Measurements from ENCODE around the gene ZDHHC16.

The ZDHHC16 gene

GRCh38 chr10:97479939-97480338 lies 34.0 kb downstream of the ZDHHC16 start:
- DNase-seq (ENCODE audit: low read depth in 2 of 2) = no peak

- no peak for DNase-seq (ENCODE audit: low read depth in 2 of 2)
These were observed 35.1 kb downstream of the ZDHHC16 start for GRCh38 chr10:97481071-97481470.

GRCh38 chr10:97482381-97482780 lies 36.4 kb downstream of the ZDHHC16 start:
- no peak for DNase-seq (ENCODE audit: low read depth in 2 of 2)

GRCh38 chr10:97483506-97483905 lies 37.5 kb downstream of the ZDHHC16 start:
- DNase-seq (ENCODE audit: low read depth in 2 of 2) = no peak

DNA sequence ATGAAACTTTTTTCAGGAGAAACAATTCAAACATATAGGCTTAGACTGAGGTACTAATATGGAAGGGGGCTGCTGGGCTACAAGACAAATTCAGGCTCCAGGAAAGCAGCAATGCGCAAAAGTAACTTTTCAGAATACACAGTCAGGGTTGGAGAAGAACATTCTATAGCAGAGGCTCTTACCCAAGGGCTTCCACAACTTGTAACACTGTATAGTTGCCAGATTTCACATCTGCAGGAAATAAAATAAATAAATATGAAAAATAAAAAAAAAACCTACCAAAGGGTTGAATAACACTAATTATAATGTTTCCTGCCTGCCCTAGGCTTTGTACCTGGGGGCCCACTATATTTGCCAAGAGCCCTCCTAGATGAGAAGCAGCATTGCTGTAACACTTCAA lies 37.9 kb downstream of the ZDHHC16 start:
- no peak for DNase-seq (ENCODE audit: low read depth in 2 of 2)

DNA sequence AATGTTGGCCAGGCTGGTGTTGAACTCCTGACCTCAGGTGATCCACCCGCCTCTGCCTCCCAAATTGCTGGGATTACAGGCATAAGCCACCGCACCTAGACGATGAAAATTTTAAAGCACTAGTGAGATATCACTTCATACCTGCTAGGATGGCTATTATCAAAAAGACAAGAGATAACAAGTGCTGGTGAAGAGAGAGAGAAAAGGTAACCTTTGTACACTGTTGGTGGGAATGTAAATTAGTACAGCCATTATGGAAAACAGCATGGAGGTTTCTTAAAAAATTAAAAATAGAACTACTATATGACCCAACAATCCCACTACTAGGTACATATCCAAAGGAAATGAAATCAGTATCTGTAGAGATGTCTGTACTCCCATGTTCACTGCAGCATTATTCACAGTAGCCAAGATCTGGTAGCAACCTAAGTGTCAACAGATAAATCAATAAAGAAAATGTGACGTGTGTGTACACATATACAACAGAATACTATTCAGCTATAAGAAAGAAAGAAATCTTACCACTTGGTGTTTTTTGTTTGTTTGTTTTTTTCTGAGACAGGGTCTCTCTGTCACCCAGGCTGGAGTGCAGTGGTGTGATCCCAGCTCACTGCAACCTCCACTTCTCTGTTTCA lies 39.8 kb downstream of the ZDHHC16 start:
- DNase-seq (ENCODE audit: low read depth in 2 of 2) = no peak

DNA sequence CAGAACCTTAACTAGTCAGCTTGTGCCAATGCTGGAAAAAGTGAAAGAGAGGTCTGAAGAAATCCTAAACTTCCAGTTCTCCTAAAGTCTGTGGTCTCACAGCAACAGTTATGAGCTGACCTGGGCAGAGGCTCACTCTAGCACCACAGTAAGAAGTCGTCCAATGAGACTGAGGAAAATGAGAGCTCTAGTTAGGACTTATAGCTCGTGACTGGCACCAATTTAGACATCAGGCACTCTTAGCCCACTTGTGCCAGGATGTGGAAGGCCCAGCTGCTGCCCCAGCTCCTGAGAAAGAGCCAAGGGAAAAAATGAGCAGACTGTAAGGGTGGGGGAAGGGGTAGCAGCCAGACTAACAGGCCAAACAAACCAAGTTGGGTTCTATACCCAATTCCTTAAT lies 44.6 kb downstream of the ZDHHC16 start:
- DNase-seq (ENCODE audit: low read depth in 2 of 2) = no peak

DNA sequence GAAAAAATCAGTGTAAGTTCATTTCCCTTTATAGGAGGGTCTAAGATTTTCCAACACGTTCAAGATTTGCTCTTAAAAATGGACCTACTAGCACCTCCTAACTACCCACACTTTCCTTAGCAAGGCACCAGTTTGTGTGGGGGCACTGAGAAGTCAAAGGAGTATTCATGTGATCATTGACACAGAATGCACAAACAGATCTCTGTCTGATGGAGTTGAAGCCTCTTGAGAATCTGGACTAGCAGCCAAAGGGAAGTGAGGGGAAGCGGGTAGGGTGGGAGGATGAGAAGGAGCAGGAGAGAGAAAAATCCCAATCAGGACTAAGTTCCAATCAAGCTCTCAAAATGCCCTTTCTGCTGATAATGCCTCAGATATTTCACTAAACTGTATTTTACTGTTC lies 48.2 kb downstream of the ZDHHC16 start:
- DNase-seq (ENCODE audit: low read depth in 2 of 2) = no peak

- DNase-seq (ENCODE audit: low read depth in 2 of 2) = no peak
These were observed 49.0 kb downstream of the ZDHHC16 start for GRCh38 chr10:97494863-97495506.

DNA sequence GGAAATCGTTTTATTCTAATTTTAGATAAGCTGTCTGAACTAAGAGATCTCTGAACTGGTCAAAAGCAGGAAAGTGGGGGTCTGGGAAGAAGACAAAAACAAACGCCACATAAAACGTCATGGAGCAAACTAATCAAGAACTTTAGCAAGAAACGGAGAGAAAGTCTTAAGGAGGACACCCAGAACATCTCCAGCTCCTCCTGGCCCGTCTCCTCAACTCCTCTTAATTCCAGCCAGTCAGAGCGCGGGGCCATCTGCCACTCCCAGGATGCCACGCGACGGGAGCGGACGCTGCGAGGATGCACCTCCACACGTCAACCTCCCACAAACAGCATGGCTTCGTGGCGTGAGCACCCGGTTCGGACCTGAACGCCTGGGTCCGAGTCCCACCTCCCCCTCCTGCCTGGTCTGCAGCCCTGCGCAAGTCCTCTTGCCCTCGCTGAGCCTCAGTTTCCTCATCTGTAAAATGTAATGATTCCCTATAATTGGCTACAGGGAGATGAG lies 51.6 kb downstream of the ZDHHC16 start:
- DNase-seq (ENCODE audit: low read depth in 2 of 2) = peak; percentile 78 to 79

- DNase-seq (ENCODE audit: low read depth in 2 of 2) = peak; percentile 99
These were observed 52.3 kb downstream of the ZDHHC16 start, which contains the start of gene MMS19 for GRCh38 chr10:97498076-97498840. Gene MMS19, minus strand, starts transcription at chr10:97498422. Its CDS starts 38 bp downstream, at chr10:97498384.

GRCh38 chr10:97498841-97499560 lies 53.0 kb downstream of the ZDHHC16 start, which contains the start of gene UBTD1:
Gene UBTD1, plus strand, starts transcription at chr10:97498924. Its CDS starts 280 bp downstream, at chr10:97499204.
- DNase-seq (ENCODE audit: low read depth in 2 of 2) = peak; percentile 7 to 8

- DNase-seq (ENCODE audit: low read depth in 2 of 2) = peak in 1 of 2 donors; percentile 2
These were observed 53.8 kb downstream of the ZDHHC16 start for GRCh38 chr10:97499561-97500296.

DNA sequence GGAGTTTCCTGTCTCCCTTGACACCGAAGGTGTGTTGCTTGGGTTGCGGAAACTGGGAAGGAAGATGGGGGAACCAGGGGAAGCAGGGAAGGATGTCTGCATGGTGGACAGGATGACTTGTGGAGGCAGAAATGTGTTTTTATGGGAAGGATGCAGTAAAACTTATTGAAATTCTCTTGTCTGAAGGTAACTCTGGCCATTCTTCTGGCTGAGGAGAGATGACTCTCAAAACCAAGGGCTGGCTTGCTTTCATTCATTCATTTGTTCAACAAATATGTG lies 54.3 kb downstream of the ZDHHC16 start:
- DNase-seq (ENCODE audit: low read depth in 2 of 2) = no peak

GRCh38 chr10:97502916-97503315 lies 56.9 kb downstream of the ZDHHC16 start:
- DNase-seq (ENCODE audit: low read depth in 2 of 2) = no peak

GRCh38 chr10:97503406-97503805 lies 57.4 kb downstream of the ZDHHC16 start:
- DNase-seq (ENCODE audit: low read depth in 2 of 2) = no peak

DNA sequence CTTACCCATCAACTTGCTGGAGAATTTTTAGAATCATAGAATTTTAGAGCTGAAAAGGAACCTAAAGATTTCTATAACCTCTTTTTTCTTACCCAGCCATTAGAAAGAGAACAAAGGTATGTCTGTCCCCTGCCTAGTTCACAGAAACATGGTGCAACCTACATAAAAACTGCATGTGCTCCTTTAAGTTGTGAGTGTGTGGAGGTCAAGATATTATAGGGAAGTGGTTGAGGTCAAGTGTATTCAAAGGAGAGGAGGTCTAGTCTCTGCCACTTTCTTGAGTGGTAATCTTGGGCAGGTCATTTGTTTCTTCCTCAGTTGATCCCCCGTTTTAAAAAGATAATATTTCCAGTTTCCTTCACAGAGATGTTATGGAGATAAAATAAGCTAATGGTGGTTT lies 59.2 kb downstream of the ZDHHC16 start:
- DNase-seq (ENCODE audit: low read depth in 2 of 2) = no peak

- DNase-seq (ENCODE audit: low read depth in 2 of 2) = no peak
These were observed 60.4 kb downstream of the ZDHHC16 start for GRCh38 chr10:97506199-97506991.
